Ishikawa (cell line): Measurements from ENCODE around the gene PRXL2B.

Source experiments
- CEBPB ChIP-seq: IDR thresholded peaks from 2 replicates; pipeline ENCODE4 v1.6.1; 2012
- CREB1 ChIP-seq: IDR thresholded peaks from 2 replicates; pipeline ENCODE4 v1.6.1; 2012; ENCODE audit warnings: low read depth
- EP300 ChIP-seq: IDR thresholded peaks from 2 replicates; pipeline ENCODE4 v1.6.1; 2012; ENCODE audit warnings: borderline replicate concordance
- FOXM1 ChIP-seq: IDR thresholded peaks from 2 replicates; pipeline ENCODE4 v1.6.1; 2012; ENCODE audit warnings: low read depth, borderline replicate concordance
- MAX ChIP-seq: IDR thresholded peaks from 2 replicates; pipeline ENCODE4 v1.6.1; 2012
- NFIC ChIP-seq: IDR thresholded peaks from 2 replicates; pipeline ENCODE4 v1.6.1; 2012
- RAD21 ChIP-seq: IDR thresholded peaks from 2 replicates; pipeline ENCODE4 v1.6.1; 2012; ENCODE audit warnings: low read depth
- REST ChIP-seq: IDR thresholded peaks from 2 replicates; pipeline ENCODE4 v1.6.1; 2012; ENCODE audit warnings: low read depth, mild to moderate bottlenecking
- TAF1 ChIP-seq: IDR thresholded peaks from 2 replicates; pipeline ENCODE4 v1.6.1; 2012; ENCODE audit warnings: low read depth, mild to moderate bottlenecking
- USF1 ChIP-seq: IDR thresholded peaks from 2 replicates; pipeline ENCODE4 v1.6.1; 2012
- YY1 ChIP-seq: IDR thresholded peaks from 2 replicates; pipeline ENCODE4 v1.6.1; 2012; ENCODE audit warnings: low read depth

- TF ChIP-seq USF1, result no peak
- no peak for TF ChIP-seq CREB1
- no peak for TF ChIP-seq EP300
- TF ChIP-seq REST, result no peak
- TF ChIP-seq CEBPB, result no peak
- no peak for TF ChIP-seq YY1
- no peak for TF ChIP-seq MAX
- no peak for TF ChIP-seq TAF1
- TF ChIP-seq FOXM1, result no peak
- no peak for TF ChIP-seq NFIC
- TF ChIP-seq RAD21, result no peak
Measured at GRCh38 chr1:2558861-2559260, 27.7 kb upstream of the PRXL2B start.
